SU-DHL-6 (cell line): ENCODE data around the gene INPPL1.
A peak's percentile ranks its signal among the peaks of the same experiment; 100 is the strongest.

Source experiments
- H2AFZ ChIP-seq: fragments of 200-600 bp; sonication (generic); 2 replicates; pipeline ENCODE4 v1.6.1; 2014; ENCODE audit warnings: low read depth, mild to moderate bottlenecking, moderate library complexity, mixed read lengths, antibody characterized with exemption, low read length; ENCODE audit not compliant: severe bottlenecking
- H3F3A ChIP-seq: fragments of 200-600 bp; shearing (Covaris generic); 2 replicates; pipeline ENCODE4 v1.6.0; 2016; ENCODE audit warnings: antibody characterized with exemption, mild to moderate bottlenecking; ENCODE audit not compliant: insufficient read depth
- H3K27ac ChIP-seq: fragments of 200-600 bp; sonication (generic); 2 replicates; pipeline ENCODE4 v1.5.1; 2016; ENCODE audit warnings: low read depth, mild to moderate bottlenecking, low read length, moderate library complexity, mixed read lengths
- H3K27me3 ChIP-seq: fragments of 200-600 bp; sonication (generic), shearing (Covaris generic); 2 replicates; pipeline ENCODE4 v1.6.0; 2014; ENCODE audit warnings: mild to moderate bottlenecking, low read length
- H3K36me3 ChIP-seq: fragments of 200-600 bp; sonication (generic); 2 replicates; pipeline ENCODE4 v1.6.1; 2014; ENCODE audit warnings: mild to moderate bottlenecking, low read length, mixed read lengths
- H3K4me2 ChIP-seq: fragments of 300-600, 200-600 bp; shearing (Covaris generic), sonication (generic); 2 replicates; pipeline ENCODE4 v1.6.0; 2014; ENCODE audit warnings: low read length, low read depth, mild to moderate bottlenecking; ENCODE audit not compliant: poor library complexity, severe bottlenecking
- H3K4me3 ChIP-seq: fragments of 200-600 bp; sonication (generic); 2 replicates; pipeline ENCODE4 v1.5.1; 2014; ENCODE audit warnings: antibody characterized with exemption, low read length, mild to moderate bottlenecking, mixed read lengths; ENCODE audit not compliant: insufficient read depth, poor library complexity, severe bottlenecking
- H3K79me2 ChIP-seq: fragments of 200-600 bp; sonication (generic); 2 replicates; pipeline ENCODE4 v1.6.1; 2014; ENCODE audit warnings: mild to moderate bottlenecking, low read length, moderate library complexity; ENCODE audit not compliant: insufficient read depth
- H3K9ac ChIP-seq: fragments of 200-600 bp; sonication (generic); 2 replicates; pipeline ENCODE4 v1.7.0; 2014; ENCODE audit warnings: mild to moderate bottlenecking, low read length
- H3K9me2 ChIP-seq: fragments of 200-600 bp; sonication (generic); replicated peaks from 2 replicates; pipeline ENCODE4 v1.6.1; 2014; ENCODE audit warnings: low read length; ENCODE audit not compliant: insufficient read depth
- H3K9me3 ChIP-seq: fragments of 200-600 bp; sonication (generic); 2 replicates; pipeline ENCODE4 v1.6.1; 2014; ENCODE audit warnings: low read length, mixed read lengths; ENCODE audit not compliant: insufficient read depth
- H4K20me1 ChIP-seq: fragments of 200-600 bp; sonication (generic); 2 replicates; pipeline ENCODE4 v1.6.1; 2014; ENCODE audit warnings: low read depth, mild to moderate bottlenecking, antibody characterized with exemption, low read length, moderate library complexity, mixed read lengths
- EZH2phosphoT487 ChIP-seq: fragments of 200-600 bp; sonication (generic), shearing (Covaris generic); conservative IDR thresholded peaks from 2 replicates; pipeline ENCODE4 v1.6.1; 2018; ENCODE audit warnings: mild to moderate bottlenecking, antibody characterized with exemption, low read length, moderate library complexity, mixed read lengths
- TF ChIP-seq, protein P1 (sequence below): fragments of 200-600 bp; sonication (generic); IDR thresholded peaks from one replicate; pipeline ENCODE4 v1.5.1; 2017; ENCODE audit warnings: antibody characterized with exemption, mild to moderate bottlenecking, low read length, moderate library complexity; ENCODE audit not compliant: insufficient read depth, poor library complexity, severe bottlenecking

INPPL1 gene

DNA sequence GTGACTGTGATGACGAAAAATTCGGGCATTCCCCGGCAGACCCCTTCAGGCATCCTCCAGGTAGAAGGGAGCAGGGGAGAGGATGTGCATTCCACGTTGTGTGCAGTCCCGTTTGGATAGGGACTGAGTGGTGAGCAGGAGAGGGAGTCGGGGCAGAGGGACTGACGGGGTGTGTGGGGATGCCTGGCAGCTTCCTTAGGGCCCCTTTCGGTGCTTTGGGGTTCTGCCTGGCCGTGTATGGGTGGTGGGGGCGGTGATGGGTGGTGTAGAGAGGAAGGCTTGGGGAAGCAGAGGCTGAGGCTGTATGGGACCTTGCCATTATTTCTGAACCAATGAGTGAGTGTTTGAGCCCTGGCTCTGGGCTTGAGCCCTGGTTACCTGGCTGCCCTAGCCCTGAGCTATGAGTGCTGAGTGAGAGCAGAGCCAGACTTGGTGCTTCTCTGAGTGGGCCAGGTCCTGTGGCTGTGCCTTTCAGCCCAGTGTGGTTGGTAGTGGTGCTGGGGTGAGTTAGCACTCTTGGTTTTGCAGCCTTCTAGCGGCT lies 914 bp downstream of the INPPL1 start:
- peaks cover 18% of the 10 kb centered on the region for H3K79me2 ChIP-seq
- H3K4me2 ChIP-seq = peak overlapping the region; percentile 66
- peak overlapping the region; percentile 94 for H3K27ac ChIP-seq
- H3K9me3 ChIP-seq = no peaks in the 10 kb centered on the region
- H3F3A ChIP-seq = peaks cover 8% of the 10 kb centered on the region
- TF ChIP-seq EZH2phosphoT487 = no peak
- TF ChIP-seq, protein P1, sequence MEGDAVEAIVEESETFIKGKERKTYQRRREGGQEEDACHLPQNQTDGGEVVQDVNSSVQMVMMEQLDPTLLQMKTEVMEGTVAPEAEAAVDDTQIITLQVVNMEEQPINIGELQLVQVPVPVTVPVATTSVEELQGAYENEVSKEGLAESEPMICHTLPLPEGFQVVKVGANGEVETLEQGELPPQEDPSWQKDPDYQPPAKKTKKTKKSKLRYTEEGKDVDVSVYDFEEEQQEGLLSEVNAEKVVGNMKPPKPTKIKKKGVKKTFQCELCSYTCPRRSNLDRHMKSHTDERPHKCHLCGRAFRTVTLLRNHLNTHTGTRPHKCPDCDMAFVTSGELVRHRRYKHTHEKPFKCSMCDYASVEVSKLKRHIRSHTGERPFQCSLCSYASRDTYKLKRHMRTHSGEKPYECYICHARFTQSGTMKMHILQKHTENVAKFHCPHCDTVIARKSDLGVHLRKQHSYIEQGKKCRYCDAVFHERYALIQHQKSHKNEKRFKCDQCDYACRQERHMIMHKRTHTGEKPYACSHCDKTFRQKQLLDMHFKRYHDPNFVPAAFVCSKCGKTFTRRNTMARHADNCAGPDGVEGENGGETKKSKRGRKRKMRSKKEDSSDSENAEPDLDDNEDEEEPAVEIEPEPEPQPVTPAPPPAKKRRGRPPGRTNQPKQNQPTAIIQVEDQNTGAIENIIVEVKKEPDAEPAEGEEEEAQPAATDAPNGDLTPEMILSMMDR = no peak
- H3K27me3 ChIP-seq = no peaks in the 10 kb centered on the region
- H3K4me3 ChIP-seq = peak overlapping the region; percentile 81
- peak overlapping the region; percentile 87 for H3K9ac ChIP-seq
- no peaks in the 10 kb centered on the region for H4K20me1 ChIP-seq
- H3K36me3 ChIP-seq = no peaks in the 10 kb centered on the region
- H2AFZ ChIP-seq = peak overlapping the region; percentile 69
- no peaks in the 10 kb centered on the region for H3K9me2 ChIP-seq

- Histone ChIP-seq H3K36me3 (no peaks in the 10 kb centered on the region), H3K27ac (no peak overlapping the region), H3K27me3 (no peaks in the 10 kb centered on the region), H3K9ac (no peak overlapping the region), H4K20me1 (no peaks in the 10 kb centered on the region), H3K9me2 (no peaks in the 10 kb centered on the region), H3K4me3 (no peak overlapping the region), H3K9me3 (no peaks in the 10 kb centered on the region), H3K79me2 (peaks cover 18% of the 10 kb centered on the region), H3K4me2 (no peak overlapping the region), H2AFZ (no peak overlapping the region), H3F3A (peaks cover 8% of the 10 kb centered on the region)
- no peak for TF ChIP-seq EZH2phosphoT487
- TF ChIP-seq, protein P1 = no peak
Measured at GRCh38 chr11:72226701-72227100, 2.1 kb downstream of the INPPL1 start.

- TF ChIP-seq, protein P1 = no peak
- TF ChIP-seq EZH2phosphoT487 = no peak
- Histone ChIP-seq H3K9me2 (no peaks in the 10 kb centered on the region), H4K20me1 (no peaks in the 10 kb centered on the region), H3K79me2 (peaks cover 18% of the 10 kb centered on the region), H3K9ac (no peak overlapping the region), H3K4me2 (no peak overlapping the region), H3K4me3 (no peak overlapping the region), H3K36me3 (no peaks in the 10 kb centered on the region), H3K9me3 (no peaks in the 10 kb centered on the region), H3F3A (peaks cover 8% of the 10 kb centered on the region; the same call in 1 of the 2 replicates), H2AFZ (no peak overlapping the region), H3K27me3 (no peaks in the 10 kb centered on the region), H3K27ac (no peak overlapping the region)
Measured at GRCh38 chr11:72227316-72228228, 3.0 kb downstream of the INPPL1 start.
